Measurements from ENCODE around the gene COLQ. TPM values are rescaled to one million over a fixed set of nuclear protein-coding genes. Genes with fewer than 3 reads are reported as not detected.

Gene COLQ
- total RNA-seq, 1 donor from 2014 or later: 1.2 TPM

- POLR2A ChIA-PET: interaction anchor here (0.7 to 1.7 kb wide), 8 partner anchors 20 to 203 kb away, joined by 3 to 9 read pairs (median 4); partner anchors contain the start of genes CAPN7 and SH3BP5
- intact Hi-C loops (cut with micrococcal nuclease): loop anchor here (1.0 kb wide), 7 partner anchors 26 to 296 kb away; partner anchors contain the start of gene CAPN7
- DNase-seq (no peak), ATAC-seq (ENCODE audit: low read depth) (peak; percentile 56)
- Mint-ChIP-seq H3K4me1 (peaks cover 26% of the 10 kb centered on the region), H3K9me3 (no peaks in the 10 kb centered on the region), H3K27me3 (no peaks in the 10 kb centered on the region), H3K27ac (no peak overlapping the region), H3K36me3 (ENCODE audit: low read depth) (peaks cover 10% of the 10 kb centered on the region), H3K4me3 (no peak overlapping the region)
- CTCF ChIA-PET: interaction anchor here (0.9 to 4.3 kb wide), 39 partner anchors 19 to 483 kb away, joined by 3 to 156 read pairs (median 5); partner anchors contain the start of genes CAPN7 and SH3BP5
- no peak for TF ChIP-seq CTCF (IDR thresholded peaks at IDR 0.05)
These were observed 116.7 kb downstream of the COLQ start for GRCh38 chr3:15404767-15405166.

- intact Hi-C loops (cut with micrococcal nuclease): no loop called here
- TF ChIP-seq CTCF (IDR thresholded peaks at IDR 0.05): no peak
- ChIA-PET POLR2A (interaction anchor here (0.6 kb wide), 1 partner anchor 193 kb away, joined by 3 read pairs; no protein-coding TSS in a partner anchor), CTCF (interaction anchor here (1.6 to 4.3 kb wide), 4 partner anchors 71 to 202 kb away, joined by 4 to 156 read pairs (median 49); partner anchors contain the start of gene SH3BP5)
- no peak overlapping the region for H3K4me3 Mint-ChIP-seq
- no peaks in the 10 kb centered on the region for H3K9me3 Mint-ChIP-seq
- no peak for DNase-seq
- no peak for ATAC-seq (ENCODE audit: low read depth)
- peaks cover 29% of the 10 kb centered on the region for H3K4me1 Mint-ChIP-seq
- H3K27ac Mint-ChIP-seq: no peak overlapping the region
- H3K36me3 Mint-ChIP-seq (ENCODE audit: low read depth): peaks cover 6% of the 10 kb centered on the region
- no peaks in the 10 kb centered on the region for H3K27me3 Mint-ChIP-seq
These were observed 117.5 kb downstream of the COLQ start for GRCh38 chr3:15403965-15404364.

- H3K4me3 Mint-ChIP-seq: no peak overlapping the region
- DNase-seq (no peak), ATAC-seq (ENCODE audit: low read depth) (no peak)
- peaks cover 34% of the 10 kb centered on the region for H3K4me1 Mint-ChIP-seq
- intact Hi-C loops (cut with micrococcal nuclease): no loop called here
- TF ChIP-seq CTCF (IDR thresholded peaks at IDR 0.05): no peak
- no peaks in the 10 kb centered on the region for H3K9me3 Mint-ChIP-seq
- H3K36me3 Mint-ChIP-seq (ENCODE audit: low read depth): peaks cover 4% of the 10 kb centered on the region
- no peak overlapping the region for H3K27ac Mint-ChIP-seq
- POLR2A ChIA-PET: interaction anchor here (0.6 kb wide), 1 partner anchor 192 kb away, joined by 3 read pairs; no protein-coding TSS in a partner anchor
- no peaks in the 10 kb centered on the region for H3K27me3 Mint-ChIP-seq
- CTCF ChIA-PET: interaction anchor here (2.7 to 4.3 kb wide), 2 partner anchors 137 to 202 kb away, joined by 87 to 156 read pairs; no protein-coding TSS in a partner anchor
These were observed 118.0 kb downstream of the COLQ start for GRCh38 chr3:15403495-15403894.

- Mint-ChIP-seq H3K27me3 (no peaks in the 10 kb centered on the region), H3K4me3 (no peak overlapping the region), H3K27ac (no peak overlapping the region), H3K36me3 (ENCODE audit: low read depth) (no peaks in the 10 kb centered on the region), H3K9me3 (no peaks in the 10 kb centered on the region), H3K4me1 (peaks cover 39% of the 10 kb centered on the region)
- no peak for TF ChIP-seq CTCF (IDR thresholded peaks at IDR 0.05)
- ATAC-seq (ENCODE audit: low read depth) (no peak), DNase-seq (no peak)
- CTCF ChIA-PET: interaction anchor here (4.3 kb wide), 1 partner anchor 135 kb away, joined by 156 read pairs; no protein-coding TSS in a partner anchor
- intact Hi-C loops (cut with micrococcal nuclease): no loop called here
- POLR2A ChIA-PET: no interaction called here
These were observed 119.6 kb downstream of the COLQ start for GRCh38 chr3:15401936-15402335.

Other genes starting within 250 kb of the COLQ start
- gene SH3BP5, start 189.1 kb downstream of the COLQ start, total RNA-seq: 60.5 and 66.0 TPM in 2 replicates
- gene METTL6, start 94.2 kb downstream of the COLQ start, total RNA-seq: 18.7 and 20.2 TPM in 2 replicates
- 19.2 and 19.7 TPM in 2 replicates for gene EAF1, start 94.1 kb downstream of the COLQ start, total RNA-seq
- gene HACL1, start 79.9 kb upstream of the COLQ start, total RNA-seq: 24.7 and 28.4 TPM in 2 replicates
- 7.6 and 9.1 TPM in 2 replicates for gene BTD, start 80.0 kb upstream of the COLQ start, total RNA-seq

All from activated B cell treated with CpG ODN at 0.5 μM for 24 hours (primary cell).